ENCODE results near the gene FEM1A. TPM values are rescaled to one million over a fixed set of nuclear protein-coding genes. Genes with fewer than 3 reads are reported as not detected.

Gene FEM1A
- total and polyA plus RNA-seq, 2 of the 13 experiments (the other 11 are each of a cell fraction or from before 2014, with no cell fraction given) = 3.2 to 10.8 TPM

DNA sequence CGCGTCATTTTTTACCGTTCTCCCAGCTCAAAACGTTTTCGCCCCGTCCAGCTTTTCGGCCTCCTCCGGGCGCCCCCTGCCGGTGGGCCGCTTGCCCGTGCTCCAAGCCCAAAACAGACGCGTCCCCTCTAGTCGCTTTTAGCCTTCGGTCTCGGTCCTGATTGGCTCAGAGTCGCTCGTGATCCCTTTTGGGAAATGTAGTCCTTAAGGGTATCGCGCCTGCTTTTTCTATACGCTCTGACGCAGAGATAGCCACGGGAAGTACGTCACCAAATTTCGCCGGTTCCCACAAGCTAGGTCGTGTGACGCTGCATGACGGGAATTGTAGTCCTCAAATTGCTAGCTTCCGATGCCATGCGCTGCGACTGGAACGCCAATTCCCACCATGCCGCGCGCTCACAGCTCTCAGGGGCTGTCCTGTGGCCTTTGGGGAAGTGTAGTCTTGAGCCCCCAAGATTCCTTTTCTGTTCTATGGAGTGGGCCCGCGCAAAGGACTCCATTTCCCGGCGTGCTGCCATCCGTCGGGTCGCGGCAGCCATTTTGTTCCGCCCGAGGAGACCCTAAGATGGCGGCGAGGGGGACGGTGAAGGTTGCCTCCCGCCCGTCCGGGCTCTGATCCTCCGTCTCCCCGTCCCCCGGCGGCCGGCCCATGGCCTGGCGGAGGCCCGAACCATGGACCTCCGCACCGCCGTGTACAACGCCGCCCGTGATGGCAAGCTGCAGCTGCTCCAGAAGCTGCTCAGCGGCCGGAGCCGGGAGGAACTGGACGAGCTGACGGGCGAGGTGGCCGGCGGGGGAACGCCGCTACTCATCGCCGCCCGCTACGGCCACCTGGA, at the start of gene FEM1A (continued):
- TF ChIP-seq SUZ12 (IDR thresholded peaks at IDR 0.05; ENCODE audit: low read depth, low read length) (peak; percentile 98), ZNF724P (CRISPR knock-in tag; IDR thresholded peaks at IDR 0.05; ENCODE audit: borderline replicate concordance) (peak; percentile 78; the same call in 1 of the 2 replicates), CBX2 (IDR thresholded peaks at IDR 0.05; ENCODE audit: low read depth, low read length) (no peak), CBX2 (CRISPR knock-in tag; IDR thresholded peaks at IDR 0.05; ENCODE audit: low read depth) (no peak), TARDBP (CRISPR knock-in tag; IDR thresholded peaks at IDR 0.05) (peak; percentile 55; the same call in 1 of the 2 replicates), ZNF792 (CRISPR knock-in tag; IDR thresholded peaks at IDR 0.05) (no peak), TBX2 (CRISPR knock-in tag; IDR thresholded peaks at IDR 0.05; ENCODE audit: borderline replicate concordance) (peak; percentile 80), PAWR (CRISPR knock-in tag; IDR thresholded peaks at IDR 0.05; ENCODE audit: borderline replicate concordance) (no peak), SCMH1 (CRISPR knock-in tag; IDR thresholded peaks at IDR 0.05; ENCODE audit: borderline replicate concordance) (no peak)
- TF ChIP-seq, protein P1, sequence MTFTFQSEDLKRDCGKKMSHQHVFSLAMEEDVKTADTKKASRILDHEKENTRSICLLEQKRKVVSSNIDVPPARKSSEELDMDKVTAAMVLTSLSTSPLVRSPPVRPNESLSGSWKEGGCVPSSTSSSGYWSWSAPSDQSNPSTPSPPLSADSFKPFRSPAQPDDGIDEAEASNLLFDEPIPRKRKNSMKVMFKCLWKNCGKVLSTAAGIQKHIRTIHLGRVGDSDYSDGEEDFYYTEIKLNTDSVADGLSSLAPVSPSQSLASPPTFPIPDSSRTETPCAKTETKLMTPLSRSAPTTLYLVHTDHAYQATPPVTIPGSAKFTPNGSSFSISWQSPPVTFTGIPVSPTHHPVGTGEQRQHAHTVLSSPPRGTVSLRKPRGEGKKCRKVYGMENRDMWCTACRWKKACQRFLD (CRISPR knock-in tag; IDR thresholded peaks at IDR 0.05; ENCODE audit: borderline replicate concordance) = no peak; the same call in 1 of the 2 replicates
- TF ChIP-seq, protein P2, sequence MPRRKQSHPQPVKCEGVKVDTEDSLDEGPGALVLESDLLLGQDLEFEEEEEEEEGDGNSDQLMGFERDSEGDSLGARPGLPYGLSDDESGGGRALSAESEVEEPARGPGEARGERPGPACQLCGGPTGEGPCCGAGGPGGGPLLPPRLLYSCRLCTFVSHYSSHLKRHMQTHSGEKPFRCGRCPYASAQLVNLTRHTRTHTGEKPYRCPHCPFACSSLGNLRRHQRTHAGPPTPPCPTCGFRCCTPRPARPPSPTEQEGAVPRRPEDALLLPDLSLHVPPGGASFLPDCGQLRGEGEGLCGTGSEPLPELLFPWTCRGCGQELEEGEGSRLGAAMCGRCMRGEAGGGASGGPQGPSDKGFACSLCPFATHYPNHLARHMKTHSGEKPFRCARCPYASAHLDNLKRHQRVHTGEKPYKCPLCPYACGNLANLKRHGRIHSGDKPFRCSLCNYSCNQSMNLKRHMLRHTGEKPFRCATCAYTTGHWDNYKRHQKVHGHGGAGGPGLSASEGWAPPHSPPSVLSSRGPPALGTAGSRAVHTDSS (CRISPR knock-in tag; conservative IDR thresholded peaks at IDR 0.05) = 0 out of 2 replicates have a peak, but pooled peaks have one; percentile 48
- TF ChIP-seq, protein P3, sequence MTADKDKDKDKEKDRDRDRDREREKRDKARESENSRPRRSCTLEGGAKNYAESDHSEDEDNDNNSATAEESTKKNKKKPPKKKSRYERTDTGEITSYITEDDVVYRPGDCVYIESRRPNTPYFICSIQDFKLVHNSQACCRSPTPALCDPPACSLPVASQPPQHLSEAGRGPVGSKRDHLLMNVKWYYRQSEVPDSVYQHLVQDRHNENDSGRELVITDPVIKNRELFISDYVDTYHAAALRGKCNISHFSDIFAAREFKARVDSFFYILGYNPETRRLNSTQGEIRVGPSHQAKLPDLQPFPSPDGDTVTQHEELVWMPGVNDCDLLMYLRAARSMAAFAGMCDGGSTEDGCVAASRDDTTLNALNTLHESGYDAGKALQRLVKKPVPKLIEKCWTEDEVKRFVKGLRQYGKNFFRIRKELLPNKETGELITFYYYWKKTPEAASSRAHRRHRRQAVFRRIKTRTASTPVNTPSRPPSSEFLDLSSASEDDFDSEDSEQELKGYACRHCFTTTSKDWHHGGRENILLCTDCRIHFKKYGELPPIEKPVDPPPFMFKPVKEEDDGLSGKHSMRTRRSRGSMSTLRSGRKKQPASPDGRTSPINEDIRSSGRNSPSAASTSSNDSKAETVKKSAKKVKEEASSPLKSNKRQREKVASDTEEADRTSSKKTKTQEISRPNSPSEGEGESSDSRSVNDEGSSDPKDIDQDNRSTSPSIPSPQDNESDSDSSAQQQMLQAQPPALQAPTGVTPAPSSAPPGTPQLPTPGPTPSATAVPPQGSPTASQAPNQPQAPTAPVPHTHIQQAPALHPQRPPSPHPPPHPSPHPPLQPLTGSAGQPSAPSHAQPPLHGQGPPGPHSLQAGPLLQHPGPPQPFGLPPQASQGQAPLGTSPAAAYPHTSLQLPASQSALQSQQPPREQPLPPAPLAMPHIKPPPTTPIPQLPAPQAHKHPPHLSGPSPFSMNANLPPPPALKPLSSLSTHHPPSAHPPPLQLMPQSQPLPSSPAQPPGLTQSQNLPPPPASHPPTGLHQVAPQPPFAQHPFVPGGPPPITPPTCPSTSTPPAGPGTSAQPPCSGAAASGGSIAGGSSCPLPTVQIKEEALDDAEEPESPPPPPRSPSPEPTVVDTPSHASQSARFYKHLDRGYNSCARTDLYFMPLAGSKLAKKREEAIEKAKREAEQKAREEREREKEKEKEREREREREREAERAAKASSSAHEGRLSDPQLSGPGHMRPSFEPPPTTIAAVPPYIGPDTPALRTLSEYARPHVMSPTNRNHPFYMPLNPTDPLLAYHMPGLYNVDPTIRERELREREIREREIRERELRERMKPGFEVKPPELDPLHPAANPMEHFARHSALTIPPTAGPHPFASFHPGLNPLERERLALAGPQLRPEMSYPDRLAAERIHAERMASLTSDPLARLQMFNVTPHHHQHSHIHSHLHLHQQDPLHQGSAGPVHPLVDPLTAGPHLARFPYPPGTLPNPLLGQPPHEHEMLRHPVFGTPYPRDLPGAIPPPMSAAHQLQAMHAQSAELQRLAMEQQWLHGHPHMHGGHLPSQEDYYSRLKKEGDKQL (CRISPR knock-in tag; IDR thresholded peaks at IDR 0.05; ENCODE audit: low read depth) = no peak
